Kidney (tissue), 14 donors: Measurements from ENCODE around the gene OSTC. TPM values are rescaled to one million over a fixed set of nuclear protein-coding genes. Genes with fewer than 3 reads are reported as not detected.

Experiments used
- DNase-seq, 5 donors: peaks; one replicate each; pipeline ENCODE4 v3.0.0-alpha.2; 2013 to 2020
- FAIRE-seq: peaks from 2 replicates; lab custom pipeline; 2012; peaks lifted over from hg19 to GRCh38; lab: Jason Lieb, UNC
- H3K27ac ChIP-seq, 2 donors: one replicate each; pipeline ENCODE4 v1.7.0; 2013; ENCODE audit warnings: low read depth in 2 of 2, low read length in 2 of 2, inconsistent platforms in 1 of 2
- H3K27me3 ChIP-seq: one replicate; pipeline ENCODE4 v1.7.1; 2013; ENCODE audit warnings: low read length, inconsistent platforms; ENCODE audit not compliant: control insufficient read depth, insufficient read depth
- H3K36me3 ChIP-seq, 3 donors: one replicate each; pipeline versions ENCODE4 v1.7.0 to v1.7.1; 2013; ENCODE audit warnings: low read length in 3 of 3, control low read depth in 1 of 3, inconsistent platforms in 1 of 3; ENCODE audit not compliant: insufficient read depth in 3 of 3, control insufficient read depth in 2 of 3
- H3K4me1 ChIP-seq, 3 donors: one replicate each; pipeline versions ENCODE4 v1.7.0 to v1.7.1; 2013; ENCODE audit warnings: low read length in 3 of 3, inconsistent platforms in 1 of 3, low read depth in 1 of 3; ENCODE audit not compliant: control insufficient read depth in 2 of 3, insufficient read depth in 2 of 3
- H3K4me3 ChIP-seq, 3 donors: one replicate each; pipeline versions ENCODE4 v1.7.0 to v1.8.1; 2013; ENCODE audit warnings: low read length in 3 of 3, control low read depth in 1 of 3, inconsistent platforms in 1 of 3
- H3K9ac ChIP-seq, 3 donors: one replicate each; pipeline versions ENCODE4 v1.7.0 to v1.7.1; 2013; ENCODE audit warnings: low read length in 3 of 3, control low read depth in 1 of 3, inconsistent platforms in 1 of 3
- H3K9me3 ChIP-seq, 3 donors: one replicate each; pipeline versions ENCODE4 v1.7.0 to v1.7.1; 2013; ENCODE audit warnings: low read length in 3 of 3, control low read depth in 1 of 3, inconsistent platforms in 1 of 3; ENCODE audit not compliant: control insufficient read depth in 2 of 3, insufficient read depth in 1 of 3
- intact Hi-C: fragments of 100-400 bp; cut with DNase I; formaldehyde crosslinking; loops from one replicate; pipeline ENCODE4 v1.11.1; 2022
- polyA plus RNA-seq: library from polyadenylated mRNA; stranded (reverse); fragments of 350-450 nt; fragmentation: Illumina TruSeq; extraction: RNeasy Lipid Tissue Mini Kit (QIAGEN cat#74804); gene quantifications from one replicate; pipeline ENCODE4 v1.2.3, GENCODE V29; 2014; ENCODE audit warnings: low read depth, low replicate concordance; ENCODE audit not compliant: insufficient read depth
- total RNA-seq: library from RNA; stranded (reverse); fragmentation: NEBNext Ultra II Directional; extraction: Animal tissue kit (Norgen Biotek cat#: 25700); gene quantifications from one replicate; pipeline ENCODE4 v1.2.1, GENCODE V29; 2021
- TF ChIP-seq, protein P1 (sequence below): IDR thresholded peaks from 3 replicates; pipeline ENCODE4 v1.5.1; 2012; ENCODE audit warnings: mild to moderate bottlenecking, moderate library complexity, borderline replicate concordance; ENCODE audit not compliant: insufficient read depth; ENCODE audit errors: extremely low read depth
- donor health status: control.
- donor health status: control.
- donor health status: control.
- donor health status: control.
- donor health status: control.
- donor health status: DM: yes; HTN: yes; CAD: no.
- donor health status: Normal renal cell carcinoma (clear cell type).

Gene OSTC
- total and polyA plus RNA-seq, 2 donors from 2014 or later = 71.2 to 111 TPM

DNA sequence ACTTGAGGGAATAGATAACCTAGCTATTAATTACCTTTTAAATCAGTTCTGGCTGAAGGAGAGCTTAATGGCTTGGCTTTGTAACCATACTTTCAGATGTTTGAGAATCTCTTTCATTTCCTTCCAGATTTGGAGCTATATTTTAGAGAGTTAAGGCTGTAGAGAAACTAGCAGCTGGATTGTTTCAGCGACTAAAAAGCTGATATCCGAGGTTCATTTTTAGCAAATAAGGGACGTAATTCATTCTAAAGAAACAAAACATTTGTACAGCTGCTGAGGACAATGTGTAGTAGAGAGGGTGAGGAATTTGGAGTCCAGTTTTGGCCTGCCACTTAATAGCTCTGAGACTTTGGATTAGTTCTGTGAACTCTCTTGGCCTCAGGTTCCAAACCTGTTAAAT is 12.2 kb downstream of the OSTC start:
- H3K36me3 ChIP-seq = peaks cover 5 to 17% (median 9%) of the 10 kb centered on the region in 3 donors

DNA sequence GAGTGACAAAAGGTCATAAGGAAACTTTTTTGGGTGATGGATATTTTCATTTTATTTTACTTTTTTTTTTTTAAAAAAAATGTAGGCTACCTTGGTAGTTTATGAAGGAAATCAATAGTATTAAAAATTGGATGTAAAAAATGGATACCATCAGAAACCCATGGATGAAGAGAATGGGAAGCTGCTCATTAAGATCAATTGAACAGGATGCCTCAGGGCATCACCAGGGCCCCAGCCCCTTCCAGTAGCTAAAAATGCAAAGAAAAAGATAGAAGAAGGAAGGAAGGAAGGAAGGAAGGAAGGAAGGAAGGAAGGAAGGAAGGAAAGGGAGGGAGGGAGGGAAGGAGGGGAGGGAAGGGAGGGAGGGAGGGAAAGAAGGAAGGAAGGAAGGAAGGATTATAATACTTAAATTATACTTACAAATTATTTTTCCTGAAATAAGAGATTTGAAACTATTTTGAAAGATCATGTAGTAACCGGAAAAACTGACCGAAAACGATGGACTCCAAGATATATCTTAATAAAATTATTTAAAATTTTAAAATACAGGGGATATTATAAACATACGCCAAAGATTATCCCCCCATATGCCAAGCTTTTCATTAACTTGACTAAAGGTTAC is 24.1 kb downstream of the OSTC start:
- TF ChIP-seq, protein P1, sequence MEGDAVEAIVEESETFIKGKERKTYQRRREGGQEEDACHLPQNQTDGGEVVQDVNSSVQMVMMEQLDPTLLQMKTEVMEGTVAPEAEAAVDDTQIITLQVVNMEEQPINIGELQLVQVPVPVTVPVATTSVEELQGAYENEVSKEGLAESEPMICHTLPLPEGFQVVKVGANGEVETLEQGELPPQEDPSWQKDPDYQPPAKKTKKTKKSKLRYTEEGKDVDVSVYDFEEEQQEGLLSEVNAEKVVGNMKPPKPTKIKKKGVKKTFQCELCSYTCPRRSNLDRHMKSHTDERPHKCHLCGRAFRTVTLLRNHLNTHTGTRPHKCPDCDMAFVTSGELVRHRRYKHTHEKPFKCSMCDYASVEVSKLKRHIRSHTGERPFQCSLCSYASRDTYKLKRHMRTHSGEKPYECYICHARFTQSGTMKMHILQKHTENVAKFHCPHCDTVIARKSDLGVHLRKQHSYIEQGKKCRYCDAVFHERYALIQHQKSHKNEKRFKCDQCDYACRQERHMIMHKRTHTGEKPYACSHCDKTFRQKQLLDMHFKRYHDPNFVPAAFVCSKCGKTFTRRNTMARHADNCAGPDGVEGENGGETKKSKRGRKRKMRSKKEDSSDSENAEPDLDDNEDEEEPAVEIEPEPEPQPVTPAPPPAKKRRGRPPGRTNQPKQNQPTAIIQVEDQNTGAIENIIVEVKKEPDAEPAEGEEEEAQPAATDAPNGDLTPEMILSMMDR = no peak
- intact Hi-C loops = no loop called here
- Histone ChIP-seq H3K9ac (no peak overlapping the region), H3K9me3 (no peaks in the 10 kb centered on the region), H3K4me3 (no peak overlapping the region), H3K36me3 (no peaks in the 10 kb centered on the region), H3K27me3 (no peaks in the 10 kb centered on the region), H3K27ac (no peak overlapping the region), H3K4me1 (no peaks in the 10 kb centered on the region)
- DNase-seq (no peak), FAIRE-seq (no peak)

More for the DNA sequence above, 12.2 kb downstream of the OSTC start:
- TF ChIP-seq, protein P1 = no peak
- no peak for FAIRE-seq
- intact Hi-C loops = no loop called here
- Histone ChIP-seq H3K27me3 (no peaks in the 10 kb centered on the region), H3K4me3 (no peak overlapping the region), H3K27ac (no peak overlapping the region), H3K4me1 (peaks cover 0 to 2% (median 0%) of the 10 kb centered on the region in 3 donors), H3K9ac (no peak overlapping the region), H3K9me3 (no peaks in the 10 kb centered on the region)
- peak in 2 of 5 donors; percentile 70 to 91 for DNase-seq

DNA sequence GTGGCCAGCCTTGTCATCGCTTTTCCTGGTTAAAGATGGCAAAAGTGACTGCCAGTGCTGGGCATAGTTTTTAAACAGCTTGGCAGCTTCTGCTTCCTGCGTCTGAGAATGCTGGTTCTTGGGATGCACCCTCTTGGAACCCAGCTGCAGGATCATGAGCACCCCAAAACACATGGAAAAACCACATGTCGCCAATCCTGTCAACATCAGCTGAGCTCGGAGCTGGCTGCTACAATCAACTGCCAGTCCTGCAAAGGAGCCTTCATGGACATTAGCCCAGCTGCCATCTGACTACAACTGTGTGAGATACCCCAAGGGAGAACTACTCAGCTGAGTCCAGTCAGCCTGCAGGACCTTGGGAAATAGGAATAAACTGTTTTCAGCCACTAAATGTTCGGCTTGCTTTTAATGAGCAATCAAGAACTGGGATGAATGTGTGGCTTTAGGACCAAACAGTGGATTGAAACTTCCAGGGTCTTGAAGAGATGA is 31.0 kb downstream of the OSTC start:
- no peak overlapping the region for H3K27ac ChIP-seq
- FAIRE-seq (no peak), DNase-seq (no peak)
- no peaks in the 10 kb centered on the region for H3K27me3 ChIP-seq
- no peak overlapping the region for H3K4me3 ChIP-seq
- H3K9ac ChIP-seq = no peak overlapping the region
- no peaks in the 10 kb centered on the region for H3K36me3 ChIP-seq
- intact Hi-C loops = no loop called here
- TF ChIP-seq, protein P1 = no peak
- no peaks in the 10 kb centered on the region for H3K4me1 ChIP-seq
- no peaks in the 10 kb centered on the region for H3K9me3 ChIP-seq

DNA sequence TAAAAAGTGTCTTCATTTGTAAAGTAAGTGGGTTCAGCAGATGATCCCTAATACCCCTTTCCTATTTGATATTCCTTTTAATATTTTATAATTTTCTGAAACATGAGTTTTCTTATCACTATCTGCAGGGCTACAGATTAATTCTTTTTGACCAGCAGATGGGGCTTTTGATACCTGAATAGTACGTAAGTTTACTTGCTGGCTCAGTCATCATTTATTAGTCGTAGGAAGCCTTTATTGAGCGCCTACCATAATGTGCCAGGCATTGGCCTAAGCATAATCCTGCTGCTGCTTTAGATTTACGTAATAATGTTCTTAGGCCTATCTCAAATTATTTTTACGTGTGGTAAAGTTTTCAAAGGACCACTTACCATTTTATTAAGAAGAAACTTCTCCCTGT is 33.1 kb downstream of the OSTC start:
- DNase-seq (peak in 2 of 5 donors; percentile 13 to 23), FAIRE-seq (no peak)
- intact Hi-C loops = no loop called here
- H3K4me3 ChIP-seq = no peak overlapping the region
- H3K4me1 ChIP-seq = no peaks in the 10 kb centered on the region
- H3K36me3 ChIP-seq = no peaks in the 10 kb centered on the region
- no peak overlapping the region for H3K9ac ChIP-seq
- H3K9me3 ChIP-seq = no peaks in the 10 kb centered on the region
- no peak overlapping the region for H3K27ac ChIP-seq
- no peaks in the 10 kb centered on the region for H3K27me3 ChIP-seq
- TF ChIP-seq, protein P1 = peak; percentile 18
